SK-N-SH (cell line): Measurements from ENCODE around the gene PSMG3.

Source experiments
- CTCF ChIP-seq: fragments of 200-600 bp; sonication (generic); IDR thresholded peaks from 2 replicates; pipeline ENCODE4 v1.6.1; 2017; ENCODE audit warnings: antibody characterized with exemption, mild to moderate bottlenecking, moderate library complexity
- EZH2phosphoT487 ChIP-seq: fragments of 200-600 bp; sonication (generic); IDR thresholded peaks from 2 replicates; pipeline ENCODE4 v1.6.1; 2017; ENCODE audit warnings: low read depth, mixed run types, mild to moderate bottlenecking, antibody characterized with exemption, moderate library complexity, borderline replicate concordance
- IRF3 ChIP-seq: fragments of 150-350 bp; IDR thresholded peaks from 2 replicates; pipeline ENCODE4 v1.6.1; 2016; ENCODE audit warnings: mild to moderate bottlenecking, low read depth, low read length
- MAX ChIP-seq: IDR thresholded peaks from 2 replicates; pipeline ENCODE4 v1.4.0; 2012; ENCODE audit warnings: low read depth
- POLR2AphosphoS5 ChIP-seq: IDR thresholded peaks from 2 replicates; pipeline ENCODE4 v1.6.1; 2012; ENCODE audit warnings: low read depth, low read length
- REST ChIP-seq: IDR thresholded peaks from 2 replicates; pipeline ENCODE4 v1.6.1; 2012; ENCODE audit warnings: mild to moderate bottlenecking, low read depth, low read length, moderate library complexity
- RFX5 ChIP-seq: IDR thresholded peaks from 2 replicates; pipeline ENCODE4 v1.6.1; 2012; ENCODE audit warnings: mild to moderate bottlenecking, improper control_type of control experiment, low read length
- RXRA ChIP-seq: IDR thresholded peaks from 2 replicates; pipeline ENCODE4 v1.4.0; 2012; ENCODE audit warnings: low read depth, mild to moderate bottlenecking, borderline replicate concordance
- SIN3A ChIP-seq: IDR thresholded peaks from 2 replicates; pipeline ENCODE4 v1.6.1; 2012; ENCODE audit warnings: low read depth, mild to moderate bottlenecking, low read length, moderate library complexity, borderline replicate concordance
- SMC3 ChIP-seq: IDR thresholded peaks from 2 replicates; pipeline ENCODE4 v1.6.1; 2012; ENCODE audit warnings: low read depth, low read length, improper control_type of control experiment
- TAF1 ChIP-seq: IDR thresholded peaks from 2 replicates; pipeline ENCODE4 v1.6.1; 2012; ENCODE audit warnings: low read depth, mild to moderate bottlenecking, low read length, moderate library complexity, borderline replicate concordance
- YY1 ChIP-seq: IDR thresholded peaks from 2 replicates; pipeline ENCODE4 v1.4.0; 2012; ENCODE audit warnings: low read depth, mild to moderate bottlenecking

GRCh38 chr7:1542329-1542728 is 27.5 kb downstream of the PSMG3 start:
- TF ChIP-seq CTCF (no peak), YY1 (no peak), REST (no peak), RFX5 (no peak), RXRA (no peak), EZH2phosphoT487 (no peak), POLR2AphosphoS5 (no peak), SMC3 (no peak), MAX (no peak), IRF3 (no peak), SIN3A (no peak), TAF1 (no peak)
